H1 (cell line): Measurements from ENCODE around the gene NELL1. TPM values are rescaled to one million over a fixed set of nuclear protein-coding genes. Genes with fewer than 3 reads are reported as not detected.

Experiments used
- TEAD4 ChIP-seq: IDR thresholded peaks from 2 replicates; pipeline ENCODE4 v1.6.1; 2012; ENCODE audit warnings: low read depth, low read length, inconsistent platforms, mixed read lengths
- polyA plus RNA-seq, 7 experiments: library from polyadenylated mRNA; depleted of rRNA in 3 of 7; stranded (reverse) in 5 of 7; unstranded in 2 of 7; fragments of >200 nt in 5 of 7; fragments of 200-250 nt in 2 of 7; gene quantifications; 1 replicate in 5 of 7; 2 replicates in 1 of 7; 4 replicates in 1 of 7; pipeline versions ENCODE4 v1.2.1 to v1.2.3, GENCODE V29; 2011 to 2013; ENCODE audit warnings: missing spikeins in 2 of 7, mixed read lengths in 2 of 7
- total RNA-seq: library from RNA; stranded (reverse); fragmentation: NEBNext Ultra II Directional; extraction: Animal tissue kit (Norgen Biotek cat#: 25700); gene quantifications from 2 replicates; pipeline ENCODE4 v1.2.1, GENCODE V29; 2021

The NELL1 gene
- total and polyA plus RNA-seq, 2 of the 8 experiments (the other 6 are each of a cell fraction or from before 2014, with no cell fraction given) = 0.21 TPM; not detected in 1

- no peak for TF ChIP-seq TEAD4
Observed at GRCh38 chr11:21198498-21198897, 529.1 kb downstream of the NELL1 start (continued).
